K562 (cell line): Measurements from ENCODE around the gene SART3. TPM values are rescaled to one million over a fixed set of nuclear protein-coding genes. Genes with fewer than 3 reads are reported as not detected.

Experiments used
- ATAC-seq: fragments of 200-7000 bp; cut with Tn5 transposase; 3 replicates; pipeline ENCODE4 v1.9.1; 2020; ENCODE audit warnings: moderate library complexity
- BruUV-seq: library from RNA; stranded (reverse); fragments of 400-500 nt; replicated peaks from 2 replicates; lab custom pipeline; 2021; lab: Mats Ljungman, UMichigan
- CTCF ChIA-PET: fragments of 300-600 bp; formaldehyde crosslinking; extraction: SDS; loops from one replicate; lab custom pipeline; 2021; ENCODE audit warnings: low intra/inter-chr PET ratio; lab: Yijun Ruan, JAX
- POLR2A ChIA-PET: fragments of 300-600, 350-650 bp; sonication (Branson Sonifier 250); formaldehyde crosslinking; extraction: SDS; loops from one replicate; lab custom pipeline; 2021; ENCODE audit warnings: antibody characterized with exemption, inconsistent platforms; lab: Yijun Ruan, JAX
- DNase-seq, 4 experiments: peaks; one replicate each; pipeline versions ENCODE4 v3.0.0 to v3.0.0-alpha.2; 2011 to 2018; ENCODE audit warnings: low spot score in 3 of 4, mixed read lengths in 3 of 4; ENCODE audit errors: extremely low read depth in 1 of 4
- FAIRE-seq: peaks from 2 replicates; lab custom pipeline; 2011; peaks lifted over from hg19 to GRCh38; lab: Jason Lieb, UNC
- H2AFZ ChIP-seq: 2 replicates; pipeline ENCODE4 v1.6.0; 2011; ENCODE audit warnings: low read depth, low read length, control low read depth, inconsistent platforms
- H3K27ac ChIP-seq: fragments of 200-600 bp; 3 replicates; pipeline ENCODE4 v1.8.0; 2011; ENCODE audit warnings: low read depth, mild to moderate bottlenecking, control low read depth, inconsistent platforms, low read length, moderate library complexity, mixed read lengths; ENCODE audit errors: extremely low read depth
- H3K27me3 ChIP-seq, 2 experiments: fragments of 300-600 bp in 1 of 2; 2 replicates in 1 of 2; 3 replicates in 1 of 2; pipeline versions ENCODE4 v1.6.0 to v1.8.0; 2011; ENCODE audit warnings: inconsistent platforms in 2 of 2, low read length in 2 of 2, mild to moderate bottlenecking in 1 of 2, mixed read lengths in 1 of 2, moderate library complexity in 1 of 2; ENCODE audit not compliant: control insufficient read depth in 2 of 2, insufficient read depth in 2 of 2
- H3K36me3 ChIP-seq: fragments of 300-600 bp; 3 replicates; pipeline ENCODE4 v1.8.0; 2011; ENCODE audit warnings: mild to moderate bottlenecking, low read length, inconsistent platforms; ENCODE audit not compliant: control insufficient read depth, insufficient read depth
- H3K4me1 ChIP-seq, 2 experiments: fragments of 200-600 bp in 1 of 2; replicated peaks in 1 of 2; 2 replicates in 1 of 2; 3 replicates in 1 of 2; pipeline versions ENCODE4 v1.5.1 to v1.8.0; 2011; ENCODE audit warnings: inconsistent platforms in 2 of 2, low read length in 2 of 2, mild to moderate bottlenecking in 1 of 2, mixed read lengths in 1 of 2, moderate library complexity in 1 of 2; ENCODE audit not compliant: control insufficient read depth in 2 of 2, insufficient read depth in 2 of 2
- H3K4me2 ChIP-seq: 2 replicates; pipeline ENCODE4 v1.6.1; 2011; ENCODE audit warnings: low read length, control low read depth, inconsistent platforms, mixed read lengths; ENCODE audit not compliant: insufficient read depth
- H3K4me3 ChIP-seq: fragments of 200-600 bp; sonication (generic), shearing (Covaris generic); 2 replicates; pipeline ENCODE4 v1.5.1; 2016; ENCODE audit warnings: control low read depth, inconsistent platforms
- H3K79me2 ChIP-seq: fragments of 200-600 bp; 3 replicates; pipeline ENCODE4 v1.8.0; 2011; ENCODE audit warnings: low read length, inconsistent platforms; ENCODE audit not compliant: control insufficient read depth, insufficient read depth
- H3K9ac ChIP-seq, 2 experiments: 2 replicates each; pipeline versions ENCODE4 v1.6.0 to v1.6.1; 2011; ENCODE audit warnings: low read depth in 2 of 2, low read length in 2 of 2, control low read depth in 1 of 2, inconsistent platforms in 1 of 2, mild to moderate bottlenecking in 1 of 2, mixed read lengths in 1 of 2; ENCODE audit not compliant: insufficient read depth in 1 of 2
- H3K9me1 ChIP-seq: one replicate; pipeline ENCODE4 v1.6.0; 2011; ENCODE audit warnings: inconsistent platforms, mild to moderate bottlenecking, low read length, moderate library complexity; ENCODE audit not compliant: control insufficient read depth, insufficient read depth
- H3K9me3 ChIP-seq: replicated peaks from 2 replicates; pipeline ENCODE4 v1.5.1; 2011; ENCODE audit warnings: low read depth, low read length, inconsistent platforms; ENCODE audit not compliant: control insufficient read depth, insufficient read depth
- H4K20me1 ChIP-seq: replicated peaks from 2 replicates; pipeline ENCODE4 v1.6.1; 2011; ENCODE audit warnings: low read length, inconsistent platforms, mixed read lengths; ENCODE audit not compliant: control insufficient read depth, insufficient read depth
- ATF7 ChIP-seq: fragments of 450-650 bp; IDR thresholded peaks from 2 replicates; pipeline ENCODE4 v1.7.1; 2014; ENCODE audit warnings: mild to moderate bottlenecking, moderate library complexity
- C11orf30 ChIP-seq: fragments of 450-650 bp; IDR thresholded peaks from 2 replicates; pipeline ENCODE4 v1.6.1; 2016; ENCODE audit warnings: low read depth, mild to moderate bottlenecking
- FUS ChIP-seq: fragments of 200-400 bp; formaldehyde crosslinking; optimal IDR thresholded peaks from 2 replicates; pipeline ENCODE3; 2017; ENCODE audit warnings: low read depth, low read length
- GABPB1 ChIP-seq: sonication (generic); formaldehyde crosslinking; IDR thresholded peaks from 2 replicates; pipeline ENCODE4 v1.8.0; 2022; ENCODE audit warnings: mild to moderate bottlenecking, missing genetic modification reagents
- HMBOX1 ChIP-seq: sonication (generic); IDR thresholded peaks from 2 replicates; pipeline ENCODE4 v1.6.1; 2016
- HNRNPUL1 ChIP-seq: fragments of 200-400 bp; formaldehyde crosslinking; IDR thresholded peaks from 2 replicates; pipeline ENCODE4 v1.6.1; 2017; ENCODE audit warnings: low read length
- NCOA6 ChIP-seq: fragments of 450-650 bp; IDR thresholded peaks from 2 replicates; pipeline ENCODE4 v1.6.1; 2017; ENCODE audit warnings: mild to moderate bottlenecking
- TAL1 ChIP-seq: fragments of 450-650 bp; IDR thresholded peaks from 2 replicates; pipeline ENCODE4 v1.6.1; 2016; ENCODE audit warnings: mild to moderate bottlenecking
- ZNF134 ChIP-seq: fragments of 250-450 bp; sonication (Bioruptor Pico); conservative IDR thresholded peaks from 2 replicates; pipeline ENCODE4 v1.4.0; 2020
- ZNF445 ChIP-seq: fragments of 250-450 bp; sonication (Bioruptor Pico); IDR thresholded peaks from 2 replicates; pipeline ENCODE4 v1.4.0; 2020; ENCODE audit warnings: low read depth, mild to moderate bottlenecking, moderate library complexity
- ZNF780A ChIP-seq: fragments of 250-450 bp; sonication (Bioruptor Pico); IDR thresholded peaks from 2 replicates; pipeline ENCODE4 v1.5.0; 2021; ENCODE audit warnings: mild to moderate bottlenecking
- WGBS: fragments of 100-300 bp; shearing (Covaris generic); methylation state at CpG from one replicate; pipeline ENCODE4 v1.1.6; 2016; ENCODE audit warnings: low coverage, mixed read lengths; ENCODE audit not compliant: insufficient coverage; ENCODE audit errors: missing lambda C conversion rate; 5-methylcytosine and 5-hydroxymethylcytosine counted together
- in situ Hi-C: fragments of 300-500 bp; cut with MboI; formaldehyde crosslinking; loops from 4 replicates; pipeline ENCODE4 v1.15.0; 2018; ENCODE audit warnings: inconsistent platforms, mixed read lengths
- intact Hi-C: fragments of 100-400 bp; cut with micrococcal nuclease; formaldehyde crosslinking; loops from 2 replicates; pipeline ENCODE4 v1.14.2; 2022
- polyA plus RNA-seq, 8 experiments: library from polyadenylated mRNA; depleted of rRNA in 4 of 8; stranded (reverse) in 5 of 8; unstranded in 3 of 8; fragments of >200 nt; fragmentation: Nextera tagmentation in 2 of 8; fragmentation: Illumina TruSeq in 1 of 8; extraction: Ambion mirVana in 2 of 8; extraction: Trizol in 1 of 8; gene quantifications; 2 replicates each; pipeline versions ENCODE4 v1.2.1 to v1.2.3, GENCODE V29; 2011 to 2014; ENCODE audit warnings: inconsistent platforms in 1 of 8, missing spikeins in 1 of 8
- total RNA-seq, 7 experiments: library from RNA; depleted of rRNA in 6 of 7; stranded (reverse); fragments of >200 nt in 6 of 7; fragmentation: Illumina TruSeq in 2 of 7; extraction: Trizol in 2 of 7; gene quantifications; 2 replicates each; pipeline versions ENCODE4 v1.2.1 to v1.2.3, GENCODE V29; 2011 to 2021; ENCODE audit warnings: low replicate concordance in 1 of 7
- TF ChIP-seq, protein P1 (sequence below): fragments of 200-600 bp; sonication (generic); IDR thresholded peaks from one replicate; pipeline ENCODE4 v1.6.1; 2012; ENCODE audit warnings: mild to moderate bottlenecking, low read depth, low read length, inconsistent platforms

Gene SART3
- total and polyA plus RNA-seq, 9 of the 15 experiments (the other 6 are each of a cell fraction or from before 2014, with no cell fraction given) = 8.9 to 167 (median 56.7) TPM

- DNase-seq (no peak), ATAC-seq (no peak), FAIRE-seq (peak; percentile 35)
- Histone ChIP-seq H3K9ac (no peak overlapping the region), H3K27ac (no peak overlapping the region), H3K9me1 (no peaks in the 10 kb centered on the region), H3K4me2 (no peak overlapping the region), H3K4me1 (peaks cover 0 to 4% of the 10 kb centered on the region in 2 experiments; a peak in 3 of 5 replicates), H3K9me3 (no peaks in the 10 kb centered on the region), H3K36me3 (peaks cover 85% of the 10 kb centered on the region), H3K79me2 (peaks cover 61% of the 10 kb centered on the region), H2AFZ (no peak overlapping the region), H3K27me3 (no peaks in the 10 kb centered on the region), H4K20me1 (peaks cover 10% of the 10 kb centered on the region; the same call in 1 of the 2 replicates), H3K4me3 (no peak overlapping the region)
- intact Hi-C loops (no loop called here), in situ Hi-C loops (no loop called here)
- 89% methylated on average over 4 of the region's 4 CpGs for WGBS
- no TSS peak for BruUV-seq
- POLR2A ChIA-PET = no interaction called here
- CTCF ChIA-PET = no interaction called here
- TF ChIP-seq ZNF134 = no peak
- no peak for TF ChIP-seq HNRNPUL1
- TF ChIP-seq ZNF445 (CRISPR knock-in tag) = no peak
- TF ChIP-seq ZNF780A (CRISPR knock-in tag) = no peak
- no peak for TF ChIP-seq TAL1
- TF ChIP-seq FUS = no peak
- TF ChIP-seq GABPB1 (CRISPR knock-in tag) = no peak
- TF ChIP-seq, protein P1, sequence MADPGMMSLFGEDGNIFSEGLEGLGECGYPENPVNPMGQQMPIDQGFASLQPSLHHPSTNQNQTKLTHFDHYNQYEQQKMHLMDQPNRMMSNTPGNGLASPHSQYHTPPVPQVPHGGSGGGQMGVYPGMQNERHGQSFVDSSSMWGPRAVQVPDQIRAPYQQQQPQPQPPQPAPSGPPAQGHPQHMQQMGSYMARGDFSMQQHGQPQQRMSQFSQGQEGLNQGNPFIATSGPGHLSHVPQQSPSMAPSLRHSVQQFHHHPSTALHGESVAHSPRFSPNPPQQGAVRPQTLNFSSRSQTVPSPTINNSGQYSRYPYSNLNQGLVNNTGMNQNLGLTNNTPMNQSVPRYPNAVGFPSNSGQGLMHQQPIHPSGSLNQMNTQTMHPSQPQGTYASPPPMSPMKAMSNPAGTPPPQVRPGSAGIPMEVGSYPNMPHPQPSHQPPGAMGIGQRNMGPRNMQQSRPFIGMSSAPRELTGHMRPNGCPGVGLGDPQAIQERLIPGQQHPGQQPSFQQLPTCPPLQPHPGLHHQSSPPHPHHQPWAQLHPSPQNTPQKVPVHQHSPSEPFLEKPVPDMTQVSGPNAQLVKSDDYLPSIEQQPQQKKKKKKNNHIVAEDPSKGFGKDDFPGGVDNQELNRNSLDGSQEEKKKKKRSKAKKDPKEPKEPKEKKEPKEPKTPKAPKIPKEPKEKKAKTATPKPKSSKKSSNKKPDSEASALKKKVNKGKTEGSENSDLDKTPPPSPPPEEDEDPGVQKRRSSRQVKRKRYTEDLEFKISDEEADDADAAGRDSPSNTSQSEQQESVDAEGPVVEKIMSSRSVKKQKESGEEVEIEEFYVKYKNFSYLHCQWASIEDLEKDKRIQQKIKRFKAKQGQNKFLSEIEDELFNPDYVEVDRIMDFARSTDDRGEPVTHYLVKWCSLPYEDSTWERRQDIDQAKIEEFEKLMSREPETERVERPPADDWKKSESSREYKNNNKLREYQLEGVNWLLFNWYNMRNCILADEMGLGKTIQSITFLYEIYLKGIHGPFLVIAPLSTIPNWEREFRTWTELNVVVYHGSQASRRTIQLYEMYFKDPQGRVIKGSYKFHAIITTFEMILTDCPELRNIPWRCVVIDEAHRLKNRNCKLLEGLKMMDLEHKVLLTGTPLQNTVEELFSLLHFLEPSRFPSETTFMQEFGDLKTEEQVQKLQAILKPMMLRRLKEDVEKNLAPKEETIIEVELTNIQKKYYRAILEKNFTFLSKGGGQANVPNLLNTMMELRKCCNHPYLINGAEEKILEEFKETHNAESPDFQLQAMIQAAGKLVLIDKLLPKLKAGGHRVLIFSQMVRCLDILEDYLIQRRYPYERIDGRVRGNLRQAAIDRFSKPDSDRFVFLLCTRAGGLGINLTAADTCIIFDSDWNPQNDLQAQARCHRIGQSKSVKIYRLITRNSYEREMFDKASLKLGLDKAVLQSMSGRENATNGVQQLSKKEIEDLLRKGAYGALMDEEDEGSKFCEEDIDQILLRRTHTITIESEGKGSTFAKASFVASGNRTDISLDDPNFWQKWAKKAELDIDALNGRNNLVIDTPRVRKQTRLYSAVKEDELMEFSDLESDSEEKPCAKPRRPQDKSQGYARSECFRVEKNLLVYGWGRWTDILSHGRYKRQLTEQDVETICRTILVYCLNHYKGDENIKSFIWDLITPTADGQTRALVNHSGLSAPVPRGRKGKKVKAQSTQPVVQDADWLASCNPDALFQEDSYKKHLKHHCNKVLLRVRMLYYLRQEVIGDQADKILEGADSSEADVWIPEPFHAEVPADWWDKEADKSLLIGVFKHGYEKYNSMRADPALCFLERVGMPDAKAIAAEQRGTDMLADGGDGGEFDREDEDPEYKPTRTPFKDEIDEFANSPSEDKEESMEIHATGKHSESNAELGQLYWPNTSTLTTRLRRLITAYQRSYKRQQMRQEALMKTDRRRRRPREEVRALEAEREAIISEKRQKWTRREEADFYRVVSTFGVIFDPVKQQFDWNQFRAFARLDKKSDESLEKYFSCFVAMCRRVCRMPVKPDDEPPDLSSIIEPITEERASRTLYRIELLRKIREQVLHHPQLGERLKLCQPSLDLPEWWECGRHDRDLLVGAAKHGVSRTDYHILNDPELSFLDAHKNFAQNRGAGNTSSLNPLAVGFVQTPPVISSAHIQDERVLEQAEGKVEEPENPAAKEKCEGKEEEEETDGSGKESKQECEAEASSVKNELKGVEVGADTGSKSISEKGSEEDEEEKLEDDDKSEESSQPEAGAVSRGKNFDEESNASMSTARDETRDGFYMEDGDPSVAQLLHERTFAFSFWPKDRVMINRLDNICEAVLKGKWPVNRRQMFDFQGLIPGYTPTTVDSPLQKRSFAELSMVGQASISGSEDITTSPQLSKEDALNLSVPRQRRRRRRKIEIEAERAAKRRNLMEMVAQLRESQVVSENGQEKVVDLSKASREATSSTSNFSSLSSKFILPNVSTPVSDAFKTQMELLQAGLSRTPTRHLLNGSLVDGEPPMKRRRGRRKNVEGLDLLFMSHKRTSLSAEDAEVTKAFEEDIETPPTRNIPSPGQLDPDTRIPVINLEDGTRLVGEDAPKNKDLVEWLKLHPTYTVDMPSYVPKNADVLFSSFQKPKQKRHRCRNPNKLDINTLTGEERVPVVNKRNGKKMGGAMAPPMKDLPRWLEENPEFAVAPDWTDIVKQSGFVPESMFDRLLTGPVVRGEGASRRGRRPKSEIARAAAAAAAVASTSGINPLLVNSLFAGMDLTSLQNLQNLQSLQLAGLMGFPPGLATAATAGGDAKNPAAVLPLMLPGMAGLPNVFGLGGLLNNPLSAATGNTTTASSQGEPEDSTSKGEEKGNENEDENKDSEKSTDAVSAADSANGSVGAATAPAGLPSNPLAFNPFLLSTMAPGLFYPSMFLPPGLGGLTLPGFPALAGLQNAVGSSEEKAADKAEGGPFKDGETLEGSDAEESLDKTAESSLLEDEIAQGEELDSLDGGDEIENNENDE = no peak
- TF ChIP-seq ATF7 = no peak
- TF ChIP-seq NCOA6 = no peak
- TF ChIP-seq HMBOX1 = no peak
- TF ChIP-seq C11orf30 = no peak
Measured at GRCh38 chr12:108542320-108542719, 18.7 kb downstream of the SART3 start.
